Activated CD4-positive, alpha-beta T cell treated with anti-CD3 and anti-CD28 coated beads, Interleukin-2, Interleukin-4, amounts not matched to agents 100 ng/mL and 50 ng/mL, durations not matched to agents 16 hours and 8 hours (primary cell): ENCODE data around the gene VPS41.
"Not testable (repeated sequence)": the region's sequence is repeated elsewhere in the genome, so short reads cannot be mapped to it uniquely, and the experiment has no call there.

ENCODE experiments used
- DNase-seq: peaks from one replicate; pipeline ENCODE4 v3.0.0-alpha.2; 2020; ENCODE audit warnings: low spot score

VPS41 gene

GRCh38 chr7:38854947-38855346 lies 54.0 kb downstream of the VPS41 start:
- DNase-seq = not testable (repeated sequence)

GRCh38 chr7:38851321-38851720 lies 57.7 kb downstream of the VPS41 start:
- DNase-seq = no peak

- no peak for DNase-seq
Observed at GRCh38 chr7:38846280-38846679, 62.7 kb downstream of the VPS41 start.

- DNase-seq = no peak
Observed at GRCh38 chr7:38844952-38845563, 63.9 kb downstream of the VPS41 start.

GRCh38 chr7:38842746-38843145 lies 66.2 kb downstream of the VPS41 start:
- DNase-seq = no peak

- no peak for DNase-seq
Observed at GRCh38 chr7:38840736-38841460, 68.1 kb downstream of the VPS41 start.

- DNase-seq = no peak
Observed at GRCh38 chr7:38839851-38840250, 69.1 kb downstream of the VPS41 start.

GRCh38 chr7:38838725-38839385 lies 70.1 kb downstream of the VPS41 start:
- DNase-seq = no peak

- DNase-seq = no peak
Observed at GRCh38 chr7:38834357-38834756, 74.6 kb downstream of the VPS41 start.

- DNase-seq = no peak
Observed at GRCh38 chr7:38833329-38833728, 75.7 kb downstream of the VPS41 start.

GRCh38 chr7:38831259-38831996 lies 77.6 kb downstream of the VPS41 start:
- no peak for DNase-seq

- DNase-seq = no peak
Observed at GRCh38 chr7:38830826-38831225, 78.2 kb downstream of the VPS41 start.

- no peak for DNase-seq
Observed at GRCh38 chr7:38829488-38830165, 79.4 kb downstream of the VPS41 start.

- DNase-seq = no peak
Observed at GRCh38 chr7:38828026-38828425, 81.0 kb downstream of the VPS41 start.

GRCh38 chr7:38825721-38826440 lies 83.1 kb downstream of the VPS41 start:
- DNase-seq = no peak

GRCh38 chr7:38824948-38825347 lies 84.0 kb downstream of the VPS41 start:
- no peak for DNase-seq

- DNase-seq = no peak
Observed at GRCh38 chr7:38822549-38822948, 86.4 kb downstream of the VPS41 start.

- no peak for DNase-seq
Observed at GRCh38 chr7:38820571-38820970, 88.4 kb downstream of the VPS41 start.

GRCh38 chr7:38819463-38819862 lies 89.5 kb downstream of the VPS41 start:
- no peak for DNase-seq

GRCh38 chr7:38817526-38817925 lies 91.5 kb downstream of the VPS41 start:
- no peak for DNase-seq

GRCh38 chr7:38813768-38814167 lies 95.2 kb downstream of the VPS41 start:
- DNase-seq = no peak
